ENCODE measurements around the gene REPS2. TPM values are rescaled to one million over a fixed set of nuclear protein-coding genes. Genes with fewer than 3 reads are reported as not detected.

The REPS2 gene
- total RNA-seq, 2 donors from 2014 or later: 30.7 to 46.5 TPM

- WGBS: 69% methylated on average over 5 of the region's 5 CpGs
- Histone ChIP-seq H3K27me3 (replicated peaks; ENCODE audit: insufficient read depth) (no peaks in the 10 kb centered on the region), H3K27ac (no peak overlapping the region), H3K9me3 (no peaks in the 10 kb centered on the region), H3K36me3 (no peaks in the 10 kb centered on the region), H3K4me1 (replicated peaks) (no peaks in the 10 kb centered on the region), H3K4me3 (no peak overlapping the region)
- intact Hi-C loops (cut with DNase I): no loop called here
- TF ChIP-seq POLR2AphosphoS5 (IDR thresholded peaks at IDR 0.05) (no peak), CTCF (IDR thresholded peaks at IDR 0.05) (no peak), POLR2A (IDR thresholded peaks at IDR 0.05) (no peak)
- no peak for DNase-seq (ENCODE audit: low spot score)
These were observed 29.9 kb upstream of the REPS2 start for GRCh38 chrX:16916561-16916960.

GRCh38 chrX:16917120-16917519 lies 29.3 kb upstream of the REPS2 start:
- Histone ChIP-seq H3K9me3 (no peaks in the 10 kb centered on the region), H3K4me3 (no peak overlapping the region), H3K36me3 (no peaks in the 10 kb centered on the region), H3K27me3 (replicated peaks; ENCODE audit: insufficient read depth) (no peaks in the 10 kb centered on the region), H3K27ac (no peak overlapping the region), H3K4me1 (replicated peaks) (no peaks in the 10 kb centered on the region)
- 84% methylated on average over 6 of the region's 6 CpGs for WGBS
- intact Hi-C loops (cut with DNase I): no loop called here
- DNase-seq (ENCODE audit: low spot score): no peak
- TF ChIP-seq POLR2A (IDR thresholded peaks at IDR 0.05): no peak
- TF ChIP-seq CTCF (IDR thresholded peaks at IDR 0.05): no peak
- no peak for TF ChIP-seq POLR2AphosphoS5 (IDR thresholded peaks at IDR 0.05)

GRCh38 chrX:16918979-16919378 lies 27.5 kb upstream of the REPS2 start:
- intact Hi-C loops (cut with DNase I): no loop called here
- no peaks in the 10 kb centered on the region for H3K4me1 ChIP-seq (replicated peaks)
- no peaks in the 10 kb centered on the region for H3K27me3 ChIP-seq (replicated peaks; ENCODE audit: insufficient read depth)
- no peaks in the 10 kb centered on the region for H3K36me3 ChIP-seq
- H3K9me3 ChIP-seq: no peaks in the 10 kb centered on the region
- DNase-seq (ENCODE audit: low spot score): no peak
- TF ChIP-seq CTCF (IDR thresholded peaks at IDR 0.05) (no peak), POLR2A (IDR thresholded peaks at IDR 0.05) (no peak), POLR2AphosphoS5 (IDR thresholded peaks at IDR 0.05) (no peak)
- H3K4me3 ChIP-seq: no peak overlapping the region
- H3K27ac ChIP-seq: no peak overlapping the region

- no peaks in the 10 kb centered on the region for H3K27me3 ChIP-seq (replicated peaks; ENCODE audit: insufficient read depth)
- H3K4me1 ChIP-seq (replicated peaks): no peaks in the 10 kb centered on the region
- H3K4me3 ChIP-seq: no peak overlapping the region
- no peaks in the 10 kb centered on the region for H3K36me3 ChIP-seq
- intact Hi-C loops (cut with DNase I): no loop called here
- no peak for DNase-seq (ENCODE audit: low spot score)
- TF ChIP-seq CTCF (IDR thresholded peaks at IDR 0.05): no peak
- no peak for TF ChIP-seq POLR2AphosphoS5 (IDR thresholded peaks at IDR 0.05)
- no peak for TF ChIP-seq POLR2A (IDR thresholded peaks at IDR 0.05)
- H3K9me3 ChIP-seq: no peaks in the 10 kb centered on the region
- no peak overlapping the region for H3K27ac ChIP-seq
These were observed 26.4 kb upstream of the REPS2 start for GRCh38 chrX:16920075-16920474.

- Histone ChIP-seq H3K9me3 (no peaks in the 10 kb centered on the region), H3K27me3 (replicated peaks; ENCODE audit: insufficient read depth) (no peaks in the 10 kb centered on the region), H3K36me3 (no peaks in the 10 kb centered on the region), H3K4me3 (no peak overlapping the region), H3K27ac (no peak overlapping the region), H3K4me1 (replicated peaks) (no peaks in the 10 kb centered on the region)
- WGBS: 100% methylated on average over 3 of the region's 3 CpGs
- TF ChIP-seq POLR2A (IDR thresholded peaks at IDR 0.05) (no peak), POLR2AphosphoS5 (IDR thresholded peaks at IDR 0.05) (no peak), CTCF (IDR thresholded peaks at IDR 0.05) (no peak)
- no peak for DNase-seq (ENCODE audit: low spot score)
- intact Hi-C loops (cut with DNase I): no loop called here
These were observed 23.3 kb upstream of the REPS2 start for GRCh38 chrX:16923157-16923556.
